H9 (cell line): Measurements from ENCODE around the gene TCP11L1. TPM values are rescaled to one million over a fixed set of nuclear protein-coding genes. Genes with fewer than 3 reads are reported as not detected.

ENCODE experiments used
- DNase-seq: peaks from one replicate; pipeline ENCODE4 v3.0.0-alpha.2; 2017
- H2AFZ ChIP-seq: one replicate; pipeline ENCODE4 v1.6.1; 2013; ENCODE audit warnings: mild to moderate bottlenecking, low read length, control low read depth, moderate library complexity
- H2AK5ac ChIP-seq: 2 replicates; pipeline ENCODE4 v1.6.1; 2013; ENCODE audit warnings: low read length, control low read depth, mixed read lengths; ENCODE audit not compliant: insufficient read length
- H2BK120ac ChIP-seq: one replicate; pipeline ENCODE4 v1.6.1; 2013; ENCODE audit warnings: low read depth, mild to moderate bottlenecking, low read length, control low read depth, inconsistent platforms; ENCODE audit not compliant: poor library complexity, severe bottlenecking
- H2BK12ac ChIP-seq: 2 replicates; pipeline ENCODE4 v1.6.1; 2013; ENCODE audit warnings: low read length, control low read depth, mixed read lengths, low read depth; ENCODE audit not compliant: insufficient read length
- H2BK15ac ChIP-seq: 2 replicates; pipeline ENCODE4 v1.6.1; 2013; ENCODE audit warnings: low read depth, low read length, control low read depth
- H2BK20ac ChIP-seq: one replicate; pipeline ENCODE4 v1.6.1; 2013; ENCODE audit warnings: low read depth, mild to moderate bottlenecking, low read length, control low read depth, inconsistent platforms; ENCODE audit not compliant: poor library complexity, severe bottlenecking
- H2BK5ac ChIP-seq: 2 replicates; pipeline ENCODE4 v1.6.1; 2013; ENCODE audit warnings: low read length, control low read depth, mixed read lengths; ENCODE audit not compliant: insufficient read length
- H3K14ac ChIP-seq: 2 replicates; pipeline ENCODE4 v1.6.1; 2013; ENCODE audit warnings: low read length, control low read depth; ENCODE audit not compliant: insufficient read depth
- H3K18ac ChIP-seq: 2 replicates; pipeline ENCODE4 v1.6.1; 2013; ENCODE audit warnings: low read depth, mild to moderate bottlenecking, mixed read lengths, low read length, control low read depth; ENCODE audit not compliant: insufficient read length
- H3K23ac ChIP-seq: 2 replicates; pipeline ENCODE4 v1.6.1; 2013; ENCODE audit warnings: low read length, control low read depth, mixed read lengths, low read depth; ENCODE audit not compliant: insufficient read length
- H3K23me2 ChIP-seq: 2 replicates; pipeline ENCODE4 v1.6.1; 2013; ENCODE audit warnings: low read depth, mild to moderate bottlenecking, mixed read lengths, low read length, control low read depth; ENCODE audit not compliant: insufficient read length, poor library complexity, severe bottlenecking
- H3K27ac ChIP-seq: 2 replicates; pipeline ENCODE4 v1.5.1; 2013; ENCODE audit warnings: low read length, control low read depth, mixed read lengths, low read depth; ENCODE audit not compliant: insufficient read length
- H3K27me3 ChIP-seq: 2 replicates; pipeline ENCODE4 v1.6.1; 2013; ENCODE audit warnings: low read length, control low read depth, inconsistent platforms; ENCODE audit not compliant: insufficient read depth
- H3K4ac ChIP-seq: 2 replicates; pipeline ENCODE4 v1.6.1; 2013; ENCODE audit warnings: low read depth, mild to moderate bottlenecking, control low read depth, inconsistent platforms, low read length, moderate library complexity
- H3K4me1 ChIP-seq: 2 replicates; pipeline ENCODE4 v1.6.1; 2013; ENCODE audit warnings: low read length, control low read depth, inconsistent platforms; ENCODE audit not compliant: insufficient read depth
- H3K4me2 ChIP-seq: 2 replicates; pipeline ENCODE4 v1.6.1; 2013; ENCODE audit warnings: low read length, control low read depth, mixed read lengths; ENCODE audit not compliant: insufficient read length, insufficient read depth
- H3K56ac ChIP-seq: 2 replicates; pipeline ENCODE4 v1.6.1; 2013; ENCODE audit warnings: low read depth, mild to moderate bottlenecking, mixed read lengths, low read length, control low read depth; ENCODE audit not compliant: insufficient read length
- H3K79me1 ChIP-seq: 2 replicates; pipeline ENCODE4 v1.6.1; 2013; ENCODE audit warnings: low read depth, mild to moderate bottlenecking, moderate library complexity, low read length, control low read depth, inconsistent platforms; ENCODE audit not compliant: insufficient read depth, poor library complexity, severe bottlenecking
- H3K79me2 ChIP-seq: 2 replicates; pipeline ENCODE4 v1.6.1; 2013; ENCODE audit warnings: low read length, control low read depth, inconsistent platforms; ENCODE audit not compliant: insufficient read depth
- H3K9ac ChIP-seq: 2 replicates; pipeline ENCODE4 v1.6.1; 2013; ENCODE audit warnings: low read length, control low read depth, mixed read lengths; ENCODE audit not compliant: insufficient read length; ENCODE audit errors: extremely low read depth
- H3K9me3 ChIP-seq: one replicate; pipeline ENCODE4 v1.6.1; 2013; ENCODE audit warnings: low read depth, low read length, inconsistent platforms; ENCODE audit not compliant: control insufficient read depth
- H3T11ph ChIP-seq: one replicate; pipeline ENCODE4 v1.6.1; 2013; ENCODE audit warnings: mild to moderate bottlenecking, low read length, control low read depth, inconsistent platforms
- H4K20me1 ChIP-seq: one replicate; pipeline ENCODE4 v1.6.1; 2013; ENCODE audit not compliant: control insufficient read depth, insufficient read length, insufficient read depth
- H4K5ac ChIP-seq: 2 replicates; pipeline ENCODE4 v1.6.1; 2013; ENCODE audit warnings: low read depth, mild to moderate bottlenecking, mixed read lengths, low read length, control low read depth; ENCODE audit not compliant: insufficient read length
- H4K8ac ChIP-seq: replicated peaks from 2 replicates; pipeline ENCODE4 v1.6.1; 2013; ENCODE audit warnings: low read length, control low read depth, mixed read lengths, low read depth; ENCODE audit not compliant: insufficient read length
- H4K91ac ChIP-seq: 2 replicates; pipeline ENCODE4 v1.6.1; 2013; ENCODE audit warnings: low read depth, mild to moderate bottlenecking, moderate library complexity, mixed read lengths, low read length, control low read depth; ENCODE audit not compliant: insufficient read length
- H3K27ac Mint-ChIP-seq, 3 experiments: 2 replicates in 2 of 3; 3 replicates in 1 of 3; pipeline ENCODE4 v1.8.0; 2020 to 2021; ENCODE audit warnings: mixed read lengths in 3 of 3, mild to moderate bottlenecking in 1 of 3, moderate library complexity in 1 of 3
- H3K27me3 Mint-ChIP-seq: 2 replicates; pipeline ENCODE4 v1.8.0; 2021; ENCODE audit warnings: low read depth, mild to moderate bottlenecking, moderate library complexity, mixed read lengths
- H3K36me3 Mint-ChIP-seq, 3 experiments: 2 replicates in 2 of 3; 3 replicates in 1 of 3; pipeline ENCODE4 v1.8.0; 2020 to 2021; ENCODE audit warnings: low read depth in 3 of 3, mixed read lengths in 3 of 3; ENCODE audit not compliant: insufficient read depth in 1 of 3
- H3K4me1 Mint-ChIP-seq, 2 experiments: 2 replicates each; pipeline ENCODE4 v1.8.0; 2020; ENCODE audit warnings: mixed read lengths in 2 of 2
- H3K4me3 Mint-ChIP-seq, 2 experiments: 2 replicates in 1 of 2; 3 replicates in 1 of 2; pipeline ENCODE4 v1.8.0; 2020 to 2021; ENCODE audit warnings: mild to moderate bottlenecking in 2 of 2, mixed read lengths in 2 of 2, moderate library complexity in 1 of 2
- H3K9me3 Mint-ChIP-seq, 2 experiments: 2 replicates in 1 of 2; 3 replicates in 1 of 2; pipeline ENCODE4 v1.8.0; 2020; ENCODE audit warnings: mild to moderate bottlenecking in 2 of 2, mixed read lengths in 2 of 2, moderate library complexity in 1 of 2
- CTCF ChIP-seq: fragments of 200-600 bp; sonication (generic); conservative IDR thresholded peaks from 3 replicates; pipeline ENCODE4 v1.8.0; 2021; ENCODE audit warnings: antibody characterized with exemption, mild to moderate bottlenecking
- WGBS: extraction: QIAGEN DNeasy Blood & Tissue Kit; methylation state at CpG from one replicate; pipeline ENCODE4 v1.1.7; 2013; ENCODE audit warnings: missing lambda C conversion rate, low lambda C conversion rate, mixed read lengths; ENCODE audit not compliant: insufficient read length; ENCODE audit errors: extremely low coverage; 5-methylcytosine and 5-hydroxymethylcytosine counted together
- total RNA-seq: library from RNA; stranded (reverse); gene quantifications from 2 replicates; pipeline ENCODE4 v1.2.1, GENCODE V29; 2021

Gene TCP11L1
- total RNA-seq, 1 experiment from 2014 or later, result 20.3 TPM

DNA sequence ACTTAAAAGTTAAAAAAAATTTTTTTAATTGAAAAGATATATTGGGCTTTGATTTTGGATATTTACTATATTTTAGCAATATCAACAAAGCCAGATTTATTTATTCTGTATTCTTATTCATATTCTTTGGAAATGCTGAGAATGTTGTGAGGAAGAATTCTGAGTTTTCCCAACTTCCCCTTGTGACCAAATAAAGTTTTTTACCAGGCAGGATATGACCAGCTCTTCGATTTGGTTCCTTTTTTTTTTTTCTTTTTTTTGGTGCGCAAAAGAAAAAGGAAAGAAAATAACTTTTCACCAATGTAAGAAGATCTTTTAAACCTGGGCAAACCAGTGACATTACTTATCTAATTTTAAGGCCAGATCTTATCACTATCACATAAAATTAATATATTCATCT, 12.9 kb downstream of the TCP11L1 start:
- no peak overlapping the region for H3K4me3 Mint-ChIP-seq
- Histone ChIP-seq H3K14ac (no peak overlapping the region), H3K79me1 (no peaks in the 10 kb centered on the region), H4K5ac (no peak overlapping the region), H3K4me2 (no peak overlapping the region), H3K9me3 (no peaks in the 10 kb centered on the region), H3K9ac (no peak overlapping the region), H3K27me3 (no peaks in the 10 kb centered on the region), H3K4ac (no peak overlapping the region), H3K56ac (no peak overlapping the region), H3K27ac (no peak overlapping the region), H4K91ac (no peak overlapping the region), H2AK5ac (no peak overlapping the region), H3K79me2 (no peaks in the 10 kb centered on the region), H4K20me1 (no peaks in the 10 kb centered on the region), H4K8ac (no peak overlapping the region), H2BK5ac (no peak overlapping the region), H2BK12ac (no peak overlapping the region), H3K18ac (no peak overlapping the region), H2BK120ac (no peak overlapping the region), H2BK20ac (no peak overlapping the region), H3K23me2 (no peaks in the 10 kb centered on the region), H3K4me1 (no peaks in the 10 kb centered on the region), H3T11ph (no peak overlapping the region), H2AFZ (no peak overlapping the region), H2BK15ac (no peak overlapping the region), H3K23ac (no peak overlapping the region)
- peaks cover 15 to 24% (median 23%) of the 10 kb centered on the region in 3 experiments for H3K36me3 Mint-ChIP-seq
- no peaks in the 10 kb centered on the region for H3K27me3 Mint-ChIP-seq
- no CpG with 5 or more reads among the region's 2 CpGs for WGBS
- peaks cover 14 to 18% of the 10 kb centered on the region in 2 experiments for H3K4me1 Mint-ChIP-seq
- H3K9me3 Mint-ChIP-seq, result no peaks in the 10 kb centered on the region
- DNase-seq, result no peak
- 0 out of 7 replicates have a peak overlapping the region, but pooled peaks of 1 of the 3 experiments have one; percentile 44 for H3K27ac Mint-ChIP-seq
- TF ChIP-seq CTCF, result no peak
